Activated CD8-positive, alpha-beta memory T cell treated with anti-CD3 and anti-CD28 coated beads for 36 hours (primary cell): ENCODE data around the gene ANTKMT. TPM values are rescaled to one million over a fixed set of nuclear protein-coding genes. Genes with fewer than 3 reads are reported as not detected.

ENCODE experiments used
- CTCF ChIA-PET: fragments of 350-600 bp; sonication (Branson Sonifier 250); formaldehyde crosslinking; loops from one replicate; lab custom pipeline; 2021; ENCODE audit warnings: antibody characterized with exemption; lab: Charles Lee
- POLR2A ChIA-PET: fragments of 350-600 bp; sonication (Branson Sonifier 250); formaldehyde crosslinking; loops from one replicate; lab custom pipeline; 2021; ENCODE audit warnings: antibody characterized with exemption; lab: Charles Lee
- total RNA-seq, 2 experiments: library from RNA; stranded (reverse); gene quantifications; one replicate each; pipeline ENCODE4 v1.2.3, GENCODE V29; 2021

The ANTKMT gene
- total RNA-seq, 2 experiments from 2014 or later: 69.1 to 69.9 TPM

DNA sequence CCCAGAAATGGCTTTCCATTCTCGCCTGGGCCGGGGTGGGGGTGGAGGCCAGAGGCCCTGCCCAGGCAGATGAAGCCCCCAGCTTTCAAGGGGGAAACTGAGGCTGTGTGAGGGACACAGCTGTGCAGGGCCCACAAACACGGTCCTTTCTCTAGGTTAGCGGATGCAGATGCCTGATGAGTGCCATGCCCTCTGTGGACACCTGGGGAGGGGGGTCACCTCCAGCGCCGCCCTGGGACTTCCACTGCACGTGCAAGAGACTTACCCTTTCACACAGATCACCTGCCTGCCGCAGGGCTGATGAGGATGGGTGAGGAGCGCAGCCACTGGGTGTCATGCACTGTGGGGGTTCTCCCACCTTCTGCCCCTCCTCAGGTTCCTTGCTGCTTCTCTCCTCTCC is 2.6 kb upstream of the ANTKMT start:
- CTCF ChIA-PET: interaction anchor here (1.3 kb wide), 1 partner anchor 25 kb away, joined by 3 read pairs; no protein-coding TSS in a partner anchor

GRCh38 chr16:718922-719321 is 2.0 kb upstream of the ANTKMT start:
- ChIA-PET POLR2A (interaction anchor here (3.9 kb wide), 1 partner anchor 12 kb away, joined by 15 read pairs; no protein-coding TSS in a partner anchor), CTCF (interaction anchor here (1.3 to 3.2 kb wide), 4 partner anchors 17 to 93 kb away, joined by 3 to 17 read pairs (median 9); no protein-coding TSS in a partner anchor)

More for the DNA sequence above, 2.6 kb upstream of the ANTKMT start:
- POLR2A ChIA-PET: no interaction called here

DNA sequence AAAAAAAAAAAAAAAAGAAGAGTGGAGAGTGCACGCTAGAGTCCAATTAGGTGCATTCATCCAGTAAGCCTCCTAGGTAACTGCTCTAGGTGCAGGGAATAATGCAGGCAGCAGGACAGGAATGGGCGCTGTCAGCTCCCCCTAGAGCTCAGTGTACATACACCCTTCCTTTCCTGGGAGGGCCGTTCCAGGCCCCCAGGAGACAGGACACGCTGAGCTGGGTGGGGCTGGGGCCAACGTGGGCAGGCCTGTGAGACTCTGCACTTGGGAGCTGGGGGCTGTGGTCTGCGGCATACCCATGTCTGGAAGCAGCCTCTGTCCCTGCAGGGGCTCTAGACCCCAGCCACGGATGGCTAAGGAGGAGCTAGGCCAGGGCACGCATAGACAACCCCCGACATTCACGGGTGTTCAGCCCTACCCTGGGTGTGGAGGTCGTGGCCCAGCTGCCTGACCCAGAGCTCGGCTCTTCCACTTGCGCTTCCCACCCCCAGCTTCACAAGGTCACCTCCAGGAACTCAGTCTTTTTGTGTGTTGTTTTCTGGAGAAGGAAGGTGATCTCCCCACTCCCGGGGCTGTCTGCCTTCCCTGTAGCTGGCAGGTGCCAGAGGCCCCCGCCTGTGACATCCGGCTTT is 1.0 kb upstream of the ANTKMT start:
- ChIA-PET CTCF (interaction anchor here (0.7 to 3.2 kb wide), 11 partner anchors 9 to 92 kb away, joined by 3 to 17 read pairs (median 4); partner anchors contain the start of gene CIAO3), POLR2A (interaction anchor here (0.6 to 3.9 kb wide), 6 partner anchors 11 to 63 kb away, joined by 3 to 15 read pairs (median 3); partner anchors contain the start of genes CIAO3 and RHOT2)

GRCh38 chr16:720447-720989 is 428 bp upstream of the ANTKMT start:
- CTCF ChIA-PET: interaction anchor here (0.7 to 3.2 kb wide), 14 partner anchors 8 to 92 kb away, joined by 3 to 17 read pairs (median 4); partner anchors contain the start of genes CIAO3 and RHBDL1

DNA sequence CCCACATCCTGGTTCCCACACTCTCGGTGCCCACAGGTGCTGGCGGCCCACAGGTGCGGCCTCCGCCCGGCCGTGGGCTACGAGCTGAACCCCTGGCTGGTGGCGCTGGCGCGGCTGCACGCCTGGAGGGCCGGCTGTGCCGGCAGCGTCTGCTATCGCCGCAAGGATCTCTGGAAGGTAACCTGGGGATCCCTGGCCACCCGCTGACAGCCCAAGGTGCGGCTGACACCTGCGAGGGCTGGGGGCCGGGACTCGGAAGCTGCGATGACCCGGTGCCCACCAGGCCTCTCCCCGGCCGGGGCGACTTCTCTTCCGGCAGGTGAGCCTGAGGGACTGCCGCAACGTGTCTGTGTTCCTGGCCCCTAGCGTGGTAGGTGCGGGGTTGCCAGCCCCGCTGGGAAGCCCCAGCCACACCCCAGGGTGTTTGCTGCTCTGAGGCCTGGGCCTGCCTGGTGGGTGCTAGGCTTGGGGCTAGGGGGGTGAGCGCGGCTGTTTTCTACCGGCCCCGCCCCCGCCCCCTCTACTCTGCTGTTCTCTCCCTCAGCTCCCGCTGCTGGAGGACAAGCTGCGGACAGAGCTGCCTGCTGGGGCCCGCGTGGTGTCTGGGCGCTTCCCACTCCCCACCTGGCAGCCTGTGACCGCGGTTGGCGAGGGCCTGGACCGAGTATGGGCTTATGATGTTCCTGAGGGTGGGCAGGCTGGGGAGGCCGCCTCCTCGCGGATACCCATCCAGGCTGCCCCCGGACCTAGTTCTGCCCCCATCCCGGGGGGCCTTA is 1.0 kb downstream of the ANTKMT start:
- ChIA-PET POLR2A (interaction anchor here (1.0 to 3.9 kb wide), 6 partner anchors 9 to 85 kb away, joined by 3 to 15 read pairs (median 4); partner anchors contain the start of gene CIAO3), CTCF (interaction anchor here (0.8 to 3.2 kb wide), 8 partner anchors 8 to 63 kb away, joined by 3 to 15 read pairs (median 4); no protein-coding TSS in a partner anchor)

More at GRCh38 chr16:720447-720989, 428 bp upstream of the ANTKMT start:
- POLR2A ChIA-PET: interaction anchor here (0.6 to 3.9 kb wide), 9 partner anchors 10 to 86 kb away, joined by 3 to 15 read pairs (median 3); partner anchors contain the start of genes CIAO3 and RHOT2

- POLR2A ChIA-PET: interaction anchor here (1.0 kb wide), 2 partner anchors 13 to 18 kb away, joined by 3 read pairs; partner anchors contain the start of gene CIAO3
- CTCF ChIA-PET: interaction anchor here (0.6 to 1.9 kb wide), 3 partner anchors 11 to 139 kb away, joined by 3 to 5 read pairs (median 4); no protein-coding TSS in a partner anchor
These were observed 2.1 kb downstream of the ANTKMT start for GRCh38 chr16:722835-723633.

DNA sequence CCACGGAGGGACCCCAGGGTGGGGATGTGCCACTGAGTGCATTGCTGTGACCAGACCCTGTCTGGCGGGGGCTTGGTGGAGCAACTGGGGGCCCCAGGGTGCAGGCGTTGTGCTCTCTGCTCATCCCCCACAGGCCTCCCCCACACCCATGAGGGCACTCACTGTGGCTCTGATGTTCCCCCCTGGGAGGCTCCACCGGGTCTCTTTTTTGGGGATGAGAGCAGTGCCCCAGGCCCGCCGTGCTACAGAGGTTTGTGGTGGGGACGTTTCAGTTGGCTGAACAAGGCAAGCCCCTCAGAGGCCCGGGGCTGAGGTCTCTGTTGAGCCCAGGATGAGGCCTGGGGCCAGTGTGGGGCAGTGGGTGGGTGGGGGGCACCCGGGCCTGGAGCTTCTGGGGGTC is 2.7 kb downstream of the ANTKMT start:
- POLR2A ChIA-PET: interaction anchor here (1.0 kb wide), 1 partner anchor 12 kb away, joined by 3 read pairs; no protein-coding TSS in a partner anchor
- CTCF ChIA-PET: interaction anchor here (3.1 kb wide), 1 partner anchor 10 kb away, joined by 26 read pairs; the partner anchor contains the start of gene METRN

- POLR2A ChIA-PET: no interaction called here
- CTCF ChIA-PET: interaction anchor here (0.7 to 3.1 kb wide), 3 partner anchors 10 to 89 kb away, joined by 3 to 26 read pairs (median 3); partner anchors contain the start of genes METRN and WDR24
These were observed 3.5 kb downstream of the ANTKMT start for GRCh38 chr16:724188-725040.

DNA sequence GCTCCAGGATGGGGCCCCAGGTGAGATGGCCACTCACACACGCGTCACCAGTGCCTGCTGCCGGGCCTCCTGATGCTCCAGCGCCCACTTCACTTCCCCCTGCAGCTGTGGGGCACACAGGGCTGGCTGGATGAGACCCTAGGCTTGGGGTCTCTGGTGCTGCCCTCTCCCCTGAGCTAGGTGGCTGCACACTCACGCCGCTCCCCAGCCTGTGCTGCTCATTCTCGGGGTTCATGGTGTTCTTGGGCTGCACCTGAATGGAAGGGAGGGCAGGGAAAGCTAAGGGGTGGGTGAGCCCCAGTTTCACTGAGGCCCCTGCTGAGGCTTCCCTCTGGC is 4.1 kb downstream of the ANTKMT start:
- CTCF ChIA-PET: interaction anchor here (0.7 to 3.1 kb wide), 4 partner anchors 10 to 89 kb away, joined by 3 to 26 read pairs (median 4); partner anchors contain the start of genes METRN and WDR24
- POLR2A ChIA-PET: interaction anchor here (1.2 kb wide), 1 partner anchor 11 kb away, joined by 7 read pairs; no protein-coding TSS in a partner anchor

DNA sequence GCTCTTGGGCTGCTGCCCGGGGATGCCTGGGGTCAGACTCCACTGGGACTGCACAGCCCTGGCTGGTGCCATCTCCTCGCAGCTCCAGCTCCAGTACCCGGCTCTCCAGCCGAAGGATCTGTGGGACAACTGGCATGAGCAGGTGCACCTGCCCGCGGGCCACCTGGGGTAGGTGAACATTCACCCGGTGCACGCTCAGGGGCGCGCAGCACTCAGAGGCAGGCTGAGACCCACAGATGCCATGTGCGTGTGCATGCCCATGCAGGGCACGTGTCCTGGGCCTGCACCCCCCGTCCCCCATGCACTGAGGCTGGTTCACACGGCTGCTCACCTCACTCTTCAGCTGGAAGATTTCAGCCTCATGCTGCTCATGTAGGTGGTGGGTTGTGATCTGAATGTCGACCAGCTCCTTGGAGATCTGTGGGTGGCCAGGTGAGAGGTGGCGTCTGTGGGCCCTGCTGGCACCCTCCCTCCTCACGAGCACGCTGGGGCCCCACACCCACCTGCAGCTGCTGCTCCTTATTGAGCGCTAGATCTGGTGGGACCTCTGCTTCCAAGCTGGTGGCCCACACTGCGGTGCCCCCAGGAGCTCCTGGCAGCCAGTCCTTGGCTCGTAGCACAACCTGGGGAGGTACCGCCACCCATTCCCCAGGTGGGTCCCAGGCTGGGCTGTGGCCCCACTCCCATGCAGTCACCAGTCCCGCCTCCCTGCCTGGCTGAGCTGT is 4.7 kb downstream of the ANTKMT start:
- POLR2A ChIA-PET: interaction anchor here (0.7 to 1.2 kb wide), 3 partner anchors 10 to 78 kb away, joined by 3 to 7 read pairs (median 3); partner anchors contain the start of gene RPUSD1
- CTCF ChIA-PET: interaction anchor here (0.9 to 3.1 kb wide), 4 partner anchors 10 to 57 kb away, joined by 3 to 26 read pairs (median 10); partner anchors contain the start of genes CIAO3, METRN and RHOT2

DNA sequence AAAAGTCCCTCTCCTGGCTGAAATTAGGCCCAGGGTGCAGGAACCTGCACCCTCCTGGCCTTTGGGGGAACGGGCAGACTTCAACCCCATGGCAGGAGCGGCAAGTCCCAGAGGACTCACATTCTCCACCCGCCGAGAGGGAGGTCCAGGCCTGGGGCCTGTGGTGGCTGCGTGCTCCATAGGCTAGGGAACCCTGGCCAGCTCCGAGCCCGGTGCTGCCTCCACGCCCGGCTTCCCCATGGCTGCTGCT is 5.2 kb downstream of the ANTKMT start:
- ChIA-PET POLR2A (interaction anchor here (1.0 to 1.2 kb wide), 2 partner anchors 10 to 62 kb away, joined by 3 to 7 read pairs; partner anchors contain the start of gene RPUSD1), CTCF (interaction anchor here (1.4 to 3.1 kb wide), 4 partner anchors 9 to 58 kb away, joined by 3 to 26 read pairs (median 9); partner anchors contain the start of genes CIAO3, METRN and RHOT2)

- CTCF ChIA-PET: interaction anchor here (1.2 to 3.1 kb wide), 5 partner anchors 9 to 58 kb away, joined by 3 to 26 read pairs (median 3); partner anchors contain the start of genes CIAO3, METRN and RHOT2
- POLR2A ChIA-PET: interaction anchor here (1.0 to 1.2 kb wide), 2 partner anchors 9 to 61 kb away, joined by 3 to 7 read pairs; partner anchors contain the start of gene RPUSD1
These were observed 5.7 kb downstream of the ANTKMT start, which contains the start of the genes CCDC78 and HAGHL for GRCh38 chr16:726438-727290. Gene CCDC78 (minus strand): TSS chr16:726443. CDS start chr16:726367, 76 bp downstream. Gene HAGHL (plus strand): TSS chr16:727106. CDS start chr16:727510, 404 bp downstream.

DNA sequence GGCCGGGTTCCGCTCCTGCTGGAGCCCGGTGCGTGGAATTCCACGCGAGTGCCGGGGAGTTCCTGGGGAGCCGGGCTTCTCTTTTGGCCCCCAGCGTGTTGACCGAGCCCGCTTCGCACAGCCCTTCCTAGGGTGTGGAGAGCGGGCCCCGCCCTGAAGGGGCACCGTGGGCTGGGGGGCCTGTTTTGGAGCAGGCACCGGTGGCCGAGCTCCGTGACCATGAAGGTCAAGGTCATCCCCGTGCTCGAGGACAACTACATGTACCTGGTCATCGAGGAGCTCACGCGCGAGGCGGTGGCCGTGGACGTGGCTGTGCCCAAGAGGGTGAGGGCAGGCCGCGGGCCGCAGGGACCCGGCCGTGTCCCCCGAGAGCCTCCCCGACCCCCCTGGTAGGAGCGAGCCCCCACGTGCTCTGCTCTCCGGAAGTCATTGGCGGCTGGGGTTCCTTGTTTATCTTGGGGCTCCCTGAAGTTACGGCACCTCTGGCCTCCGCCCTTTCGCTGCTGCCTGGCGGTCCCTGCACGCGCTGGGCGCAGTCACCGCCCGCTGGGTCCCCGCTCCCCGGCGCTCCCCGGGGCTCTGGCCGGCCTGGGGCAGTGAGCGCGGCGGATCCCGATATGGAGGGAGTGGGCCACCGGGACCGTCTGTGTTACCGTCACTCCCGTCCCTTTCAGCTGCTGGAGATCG is 6.5 kb downstream of the ANTKMT start:
- ChIA-PET POLR2A (interaction anchor here (0.9 to 1.5 kb wide), 2 partner anchors 9 to 32 kb away, joined by 3 to 7 read pairs; no protein-coding TSS in a partner anchor), CTCF (interaction anchor here (1.1 to 3.0 kb wide), 5 partner anchors 8 to 58 kb away, joined by 3 to 15 read pairs (median 3); partner anchors contain the start of gene CIAO3)
